GM23338 (cell line): ENCODE data around the gene ZNF443. TPM values are rescaled to one million over a fixed set of nuclear protein-coding genes. Genes with fewer than 3 reads are reported as not detected.
"Not testable (repeated sequence)": the region's sequence is repeated elsewhere in the genome, so short reads cannot be mapped to it uniquely, and the experiment has no call there.

Experiments used
- ATAC-seq: fragments of 200-7000 bp; cut with Tn5 transposase; 3 replicates; pipeline ENCODE4 v1.9.1; 2020
- DNase-seq: peaks from one replicate; pipeline ENCODE4 v3.0.0-alpha.2; 2015; ENCODE audit warnings: low spot score
- H2AFZ ChIP-seq: fragments of 200-600 bp; sonication (generic); 2 replicates; pipeline ENCODE4 v1.8.0; 2016; ENCODE audit warnings: antibody characterized with exemption, mild to moderate bottlenecking, moderate library complexity
- H3F3A ChIP-seq: fragments of 200-600 bp; sonication (generic); replicated peaks from 2 replicates; pipeline ENCODE4 v1.8.0; 2017; ENCODE audit warnings: antibody characterized with exemption, mixed run types, low read depth
- H3K27ac ChIP-seq: fragments of 200-600 bp; sonication (generic); 2 replicates; pipeline ENCODE4 v1.6.1; 2016; ENCODE audit warnings: low read depth
- H3K27me3 ChIP-seq: fragments of 200-600 bp; sonication (generic); 2 replicates; pipeline ENCODE4 v1.8.0; 2016; ENCODE audit warnings: mild to moderate bottlenecking, mixed run types, moderate library complexity; ENCODE audit not compliant: insufficient read depth
- H3K36me3 ChIP-seq: fragments of 200-600 bp; sonication (generic); 2 replicates; pipeline ENCODE4 v1.8.0; 2016; ENCODE audit warnings: mild to moderate bottlenecking; ENCODE audit not compliant: insufficient read depth
- H3K4me1 ChIP-seq: fragments of 200-600 bp; sonication (generic); 2 replicates; pipeline ENCODE4 v1.8.0; 2016; ENCODE audit warnings: mild to moderate bottlenecking, moderate library complexity; ENCODE audit not compliant: insufficient read depth
- H3K4me2 ChIP-seq: fragments of 200-600 bp; sonication (generic); 2 replicates; pipeline ENCODE4 v1.7.1; 2017; ENCODE audit warnings: mixed run types
- H3K4me3 ChIP-seq: fragments of 200-600 bp; sonication (generic); 2 replicates; pipeline ENCODE4 v1.6.1; 2016; ENCODE audit warnings: mixed run types
- H3K79me2 ChIP-seq: fragments of 200-600 bp; sonication (generic); replicated peaks from 2 replicates; pipeline ENCODE4 v1.8.0; 2017; ENCODE audit warnings: mild to moderate bottlenecking; ENCODE audit not compliant: insufficient read depth
- H3K9me2 ChIP-seq: fragments of 200-600 bp; sonication (generic); 2 replicates; pipeline ENCODE4 v1.8.0; 2017; ENCODE audit not compliant: insufficient read depth
- H4K20me1 ChIP-seq: fragments of 200-600 bp; sonication (generic); replicated peaks from 2 replicates; pipeline ENCODE4 v1.8.0; 2017; ENCODE audit warnings: mild to moderate bottlenecking; ENCODE audit not compliant: insufficient read depth
- H3K27ac Mint-ChIP-seq: 2 replicates; pipeline ENCODE4 v1.8.0; 2020; ENCODE audit warnings: inconsistent platforms, mild to moderate bottlenecking, moderate library complexity, mixed read lengths
- H3K27me3 Mint-ChIP-seq: 3 replicates; pipeline ENCODE4 v1.8.0; 2022; ENCODE audit warnings: low read depth, mild to moderate bottlenecking, moderate library complexity, mixed read lengths, inconsistent platforms; ENCODE audit not compliant: insufficient read depth, poor library complexity
- H3K36me3 Mint-ChIP-seq: 3 replicates; pipeline ENCODE4 v1.8.0; 2021; ENCODE audit warnings: low read depth, mild to moderate bottlenecking, inconsistent platforms, moderate library complexity, mixed read lengths
- H3K4me1 Mint-ChIP-seq: 3 replicates; pipeline ENCODE4 v1.8.0; 2020; ENCODE audit warnings: mild to moderate bottlenecking, inconsistent platforms, mixed read lengths
- H3K4me3 Mint-ChIP-seq: 3 replicates; pipeline ENCODE4 v1.8.0; 2021; ENCODE audit warnings: moderate library complexity, mild to moderate bottlenecking, inconsistent platforms, mixed read lengths
- H3K9me3 Mint-ChIP-seq: 3 replicates; pipeline ENCODE4 v1.8.0; 2020; ENCODE audit warnings: moderate library complexity, mild to moderate bottlenecking, inconsistent platforms, mixed read lengths
- CREB1 ChIP-seq: fragments of 250-450 bp; sonication (Bioruptor Pico); IDR thresholded peaks from 2 replicates; pipeline ENCODE4 v1.5.0; 2020; ENCODE audit warnings: low read depth, mild to moderate bottlenecking, moderate library complexity
- EZH2 ChIP-seq: fragments of 200-600 bp; sonication (generic); IDR thresholded peaks from one replicate; pipeline ENCODE4 v1.8.0; 2017; ENCODE audit warnings: antibody characterized with exemption, mild to moderate bottlenecking, low read depth; ENCODE audit not compliant: unreplicated experiment
- JUNB ChIP-seq: IDR thresholded peaks from one replicate; pipeline ENCODE4 v1.6.1; 2016; ENCODE audit warnings: antibody characterized with exemption; ENCODE audit not compliant: unreplicated experiment
- NANOG ChIP-seq: IDR thresholded peaks from 2 replicates; pipeline ENCODE4 v1.6.1; 2016; ENCODE audit warnings: antibody characterized with exemption, borderline replicate concordance
- POLR2AphosphoS5 ChIP-seq: IDR thresholded peaks from 2 replicates; pipeline ENCODE4 v1.6.1; 2016; ENCODE audit warnings: antibody characterized with exemption, low read depth
- STAT1 ChIP-seq: IDR thresholded peaks from one replicate; pipeline ENCODE4 v1.6.1; 2016; ENCODE audit warnings: antibody characterized with exemption; ENCODE audit not compliant: unreplicated experiment
- ZNF114 ChIP-seq: fragments of 250-450 bp; sonication (Bioruptor Pico); IDR thresholded peaks from 2 replicates; pipeline ENCODE4 v1.5.0; 2020; ENCODE audit warnings: mild to moderate bottlenecking, moderate library complexity
- ZNF331 ChIP-seq: fragments of 250-450 bp; sonication (Bioruptor Pico); IDR thresholded peaks from 2 replicates; pipeline ENCODE4 v1.5.0; 2020; ENCODE audit warnings: low read depth, mild to moderate bottlenecking, moderate library complexity
- ZNF462 ChIP-seq: fragments of 250-450 bp; sonication (Bioruptor Pico); IDR thresholded peaks from 2 replicates; pipeline ENCODE4 v1.5.0; 2020; ENCODE audit warnings: mild to moderate bottlenecking, moderate library complexity
- polyA plus RNA-seq: library from polyadenylated mRNA; unstranded; fragments of >200 nt; fragmentation: Nextera tagmentation; extraction: Ambion mirVana; gene quantifications from 2 replicates; pipeline ENCODE4 v1.2.1, GENCODE V29; 2016
- total RNA-seq: library from RNA; depleted of rRNA; stranded (reverse); fragments of >200 nt; shearing (Covaris generic); gene quantifications from 2 replicates; pipeline ENCODE4 v1.2.3, GENCODE V29; 2014
- TF ChIP-seq, protein P1 (sequence below): IDR thresholded peaks from one replicate; pipeline ENCODE4 v1.6.1; 2018; ENCODE audit warnings: antibody characterized with exemption; ENCODE audit not compliant: unreplicated experiment

The ZNF443 gene
- total and polyA plus RNA-seq, 2 experiments from 2014 or later: 5.4 to 10.0 TPM

DNA sequence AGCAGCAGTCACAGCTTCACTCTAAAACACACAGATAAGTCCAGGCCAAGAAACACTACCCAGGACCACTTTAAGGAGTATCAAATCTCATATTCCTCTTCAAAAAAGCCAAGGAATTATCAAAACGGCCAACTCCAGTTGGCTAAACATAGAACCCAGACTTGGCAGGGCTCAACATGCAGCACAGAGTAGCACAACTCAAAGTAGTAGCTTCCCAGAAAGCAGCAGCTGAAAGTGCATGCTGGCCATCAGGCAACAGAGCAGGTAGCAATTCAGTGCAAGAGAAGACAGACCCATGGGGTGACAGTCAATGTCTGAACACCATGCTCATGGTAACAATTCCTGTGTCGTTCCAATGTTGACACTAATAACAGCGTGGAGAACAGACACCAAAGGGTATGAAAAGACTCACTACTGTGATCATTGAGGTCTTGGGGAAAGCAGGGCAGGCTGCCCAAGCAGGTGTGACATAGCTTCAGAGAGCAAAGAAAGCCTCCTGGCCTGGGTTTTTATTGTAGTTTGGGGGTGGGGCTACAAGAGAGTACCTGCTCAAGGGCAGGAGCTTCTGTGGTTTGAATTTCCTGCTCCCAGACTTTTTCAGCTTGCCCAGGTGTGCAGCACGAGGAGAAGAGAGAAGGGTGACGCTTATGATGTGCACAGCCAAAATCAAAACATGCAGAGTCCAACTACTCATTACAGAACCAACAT lies 37.6 kb upstream of the ZNF443 start (continued):
- TF ChIP-seq, protein P1, sequence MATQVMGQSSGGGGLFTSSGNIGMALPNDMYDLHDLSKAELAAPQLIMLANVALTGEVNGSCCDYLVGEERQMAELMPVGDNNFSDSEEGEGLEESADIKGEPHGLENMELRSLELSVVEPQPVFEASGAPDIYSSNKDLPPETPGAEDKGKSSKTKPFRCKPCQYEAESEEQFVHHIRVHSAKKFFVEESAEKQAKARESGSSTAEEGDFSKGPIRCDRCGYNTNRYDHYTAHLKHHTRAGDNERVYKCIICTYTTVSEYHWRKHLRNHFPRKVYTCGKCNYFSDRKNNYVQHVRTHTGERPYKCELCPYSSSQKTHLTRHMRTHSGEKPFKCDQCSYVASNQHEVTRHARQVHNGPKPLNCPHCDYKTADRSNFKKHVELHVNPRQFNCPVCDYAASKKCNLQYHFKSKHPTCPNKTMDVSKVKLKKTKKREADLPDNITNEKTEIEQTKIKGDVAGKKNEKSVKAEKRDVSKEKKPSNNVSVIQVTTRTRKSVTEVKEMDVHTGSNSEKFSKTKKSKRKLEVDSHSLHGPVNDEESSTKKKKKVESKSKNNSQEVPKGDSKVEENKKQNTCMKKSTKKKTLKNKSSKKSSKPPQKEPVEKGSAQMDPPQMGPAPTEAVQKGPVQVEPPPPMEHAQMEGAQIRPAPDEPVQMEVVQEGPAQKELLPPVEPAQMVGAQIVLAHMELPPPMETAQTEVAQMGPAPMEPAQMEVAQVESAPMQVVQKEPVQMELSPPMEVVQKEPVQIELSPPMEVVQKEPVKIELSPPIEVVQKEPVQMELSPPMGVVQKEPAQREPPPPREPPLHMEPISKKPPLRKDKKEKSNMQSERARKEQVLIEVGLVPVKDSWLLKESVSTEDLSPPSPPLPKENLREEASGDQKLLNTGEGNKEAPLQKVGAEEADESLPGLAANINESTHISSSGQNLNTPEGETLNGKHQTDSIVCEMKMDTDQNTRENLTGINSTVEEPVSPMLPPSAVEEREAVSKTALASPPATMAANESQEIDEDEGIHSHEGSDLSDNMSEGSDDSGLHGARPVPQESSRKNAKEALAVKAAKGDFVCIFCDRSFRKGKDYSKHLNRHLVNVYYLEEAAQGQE: no peak
- no peak for TF ChIP-seq NANOG
- no peak for TF ChIP-seq ZNF114 (CRISPR knock-in tag)
- no peak for TF ChIP-seq EZH2
- TF ChIP-seq CREB1: no peak

- H4K20me1 ChIP-seq, H3K4me1 Mint-ChIP-seq, DNase-seq, H3K27me3 ChIP-seq, H3K36me3 ChIP-seq, ATAC-seq, H3K4me1 ChIP-seq, H3K27me3 Mint-ChIP-seq, H3K4me3 ChIP-seq, H3K27ac Mint-ChIP-seq, H3K4me3 Mint-ChIP-seq, H3K79me2 ChIP-seq, H3K9me2 ChIP-seq, H3K4me2 ChIP-seq, H2AFZ ChIP-seq, H3F3A ChIP-seq, H3K27ac ChIP-seq: not testable (repeated sequence)
- H3K36me3 Mint-ChIP-seq: peaks cover 57% of the 10 kb centered on the region
- H3K9me3 Mint-ChIP-seq: peaks cover 79% of the 10 kb centered on the region
Measured at GRCh38 chr19:12467651-12468050, 26.8 kb upstream of the ZNF443 start.

GRCh38 chr19:12465211-12465610 lies 24.4 kb upstream of the ZNF443 start:
- H4K20me1 ChIP-seq: no peaks in the 10 kb centered on the region
- DNase-seq (no peak), ATAC-seq (no peak)
- peaks cover 5% of the 10 kb centered on the region; the same call in 1 of the 2 replicates for H3K36me3 ChIP-seq
- no peak overlapping the region for H3K4me2 ChIP-seq
- no peak overlapping the region for H2AFZ ChIP-seq
- H3K27ac ChIP-seq: no peak overlapping the region
- H3K9me2 ChIP-seq: peaks cover 3% of the 10 kb centered on the region; the same call in 1 of the 2 replicates
- no peaks in the 10 kb centered on the region for H3K27me3 ChIP-seq
- H3K4me3 ChIP-seq: no peak overlapping the region
- H3K36me3 Mint-ChIP-seq: peaks cover 62% of the 10 kb centered on the region
- H3F3A ChIP-seq: no peaks in the 10 kb centered on the region
- H3K4me1 ChIP-seq: no peaks in the 10 kb centered on the region
- H3K9me3 Mint-ChIP-seq: peaks cover 81% of the 10 kb centered on the region
- H3K4me1 Mint-ChIP-seq: no peaks in the 10 kb centered on the region
- no peaks in the 10 kb centered on the region for H3K27me3 Mint-ChIP-seq
- no peak overlapping the region for H3K4me3 Mint-ChIP-seq
- no peak overlapping the region for H3K27ac Mint-ChIP-seq
- no peaks in the 10 kb centered on the region for H3K79me2 ChIP-seq
- no peak for TF ChIP-seq ZNF462 (CRISPR knock-in tag)
- no peak for TF ChIP-seq ZNF331
- no peak for TF ChIP-seq CREB1
- TF ChIP-seq EZH2: no peak
- TF ChIP-seq ZNF114 (CRISPR knock-in tag): no peak
- TF ChIP-seq JUNB: no peak
- TF ChIP-seq STAT1: no peak
- no peak for TF ChIP-seq POLR2AphosphoS5
